ENCODE data around the gene ACY1.

- TF ChIP-seq ZNF274 (IDR thresholded peaks at IDR 0.05; ENCODE audit: low read depth, low read length) (no peak), YY1 (IDR thresholded peaks at IDR 0.05; ENCODE audit: insufficient read depth, insufficient read length) (no peak)
These were observed 34.3 kb downstream of the ACY1 start for GRCh38 chr3:52017586-52017985.
